GM12878 (cell line): ENCODE data around the gene TM4SF18. TPM values are rescaled to one million over a fixed set of nuclear protein-coding genes. Genes with fewer than 3 reads are reported as not detected.

ENCODE experiments used
- ATAC-seq: fragments of 200-7000 bp; cut with Tn5 transposase; 3 replicates; pipeline ENCODE4 v1.9.1; 2020; ENCODE audit warnings: mild to moderate bottlenecking, moderate library complexity
- BruUV-seq: library from RNA; stranded (reverse); fragments of 400-500 nt; replicated peaks from 2 replicates; lab custom pipeline; 2021; lab: Mats Ljungman, UMichigan
- CTCF ChIA-PET: fragments of 300-600 bp; sonication (Branson Sonifier 250); formaldehyde crosslinking; extraction: SDS; loops from one replicate; lab custom pipeline; 2021; ENCODE audit warnings: inconsistent platforms; lab: Yijun Ruan, JAX
- POLR2A ChIA-PET: fragments of 350-600 bp; formaldehyde crosslinking; extraction: SDS; loops from one replicate; lab custom pipeline; 2021; ENCODE audit warnings: inconsistent platforms; lab: Charles Lee
- RAD21 ChIA-PET: fragments of 300-600 bp; sonication (Branson Sonifier 250); formaldehyde crosslinking; loops from one replicate; lab custom pipeline; 2023; ENCODE audit warnings: antibody characterized with exemption; ENCODE audit not compliant: unreplicated experiment; lab: Charles Lee
- SMC1A ChIA-PET: fragments of 300-600 bp; sonication (Branson Sonifier 250); formaldehyde crosslinking; loops from one replicate; lab custom pipeline; 2023; ENCODE audit not compliant: unreplicated experiment, uncharacterized antibody; lab: Charles Lee
- DNase-seq: peaks from one replicate; pipeline ENCODE4 v3.0.0-alpha.2; 2011; ENCODE audit warnings: low read depth, low spot score
- FAIRE-seq: peaks from 3 replicates; lab custom pipeline; 2011; peaks lifted over from hg19 to GRCh38; lab: Jason Lieb, UNC
- H2AFZ ChIP-seq: 2 replicates; pipeline ENCODE4 v1.6.0; 2011; ENCODE audit warnings: low read depth, low read length, control low read depth; ENCODE audit not compliant: control insufficient read depth
- H3K27ac ChIP-seq: 2 replicates; pipeline ENCODE4 v1.5.1; 2011; ENCODE audit warnings: control low read depth; ENCODE audit not compliant: control insufficient read depth, insufficient read depth
- H3K27me3 ChIP-seq, 2 experiments: replicated peaks in 1 of 2; 2 replicates each; pipeline versions ENCODE4 v1.6.0 to v1.6.1; 2011; ENCODE audit warnings: low read length in 1 of 2; ENCODE audit not compliant: control insufficient read depth in 2 of 2, insufficient read depth in 2 of 2
- H3K36me3 ChIP-seq, 2 experiments: 2 replicates each; pipeline ENCODE4 v1.5.1; 2011; ENCODE audit warnings: low read length in 1 of 2; ENCODE audit not compliant: control insufficient read depth in 2 of 2, insufficient read depth in 2 of 2
- H3K4me1 ChIP-seq: 2 replicates; pipeline ENCODE4 v1.6.1; 2011; ENCODE audit warnings: mild to moderate bottlenecking, low read length, moderate library complexity, mixed read lengths; ENCODE audit not compliant: control insufficient read depth, insufficient read depth
- H3K4me2 ChIP-seq: 2 replicates; pipeline ENCODE4 v1.6.0; 2011; ENCODE audit warnings: control low read depth; ENCODE audit not compliant: control insufficient read depth, insufficient read depth
- H3K4me3 ChIP-seq: fragments of 200-600 bp; sonication (generic); 2 replicates; pipeline ENCODE4 v1.5.1; 2016
- H3K79me2 ChIP-seq: 2 replicates; pipeline ENCODE4 v1.6.0; 2011; ENCODE audit warnings: low read length; ENCODE audit not compliant: control insufficient read depth, insufficient read depth
- H3K9ac ChIP-seq: 2 replicates; pipeline ENCODE4 v1.8.0; 2011; ENCODE audit warnings: low read length, control low read depth, mixed read lengths; ENCODE audit not compliant: control insufficient read depth, insufficient read depth
- H3K9me3 ChIP-seq: replicated peaks from 3 replicates; pipeline ENCODE4 v1.5.1; 2011; ENCODE audit warnings: mild to moderate bottlenecking, low read length; ENCODE audit not compliant: control insufficient read depth, insufficient read depth
- H4K20me1 ChIP-seq: 2 replicates; pipeline ENCODE4 v1.6.0; 2011; ENCODE audit not compliant: control insufficient read depth, insufficient read depth
- ATF7 ChIP-seq: fragments of 450-650 bp; IDR thresholded peaks from 2 replicates; pipeline ENCODE4 v1.6.1; 2016; ENCODE audit warnings: low read depth, mild to moderate bottlenecking
- BACH1 ChIP-seq: fragments of 450-650 bp; IDR thresholded peaks from 2 replicates; pipeline ENCODE4 v1.6.1; 2017; ENCODE audit warnings: mild to moderate bottlenecking, borderline replicate concordance
- BHLHE40 ChIP-seq, 2 experiments: fragments of 450-650 bp in 1 of 2; IDR thresholded peaks; 2 replicates each; pipeline ENCODE4 v1.6.1; 2011 to 2017; ENCODE audit warnings: low read depth in 2 of 2, borderline replicate concordance in 1 of 2, improper control_type of control experiment in 1 of 2, low read length in 1 of 2, mild to moderate bottlenecking in 1 of 2
- BRCA1 ChIP-seq: IDR thresholded peaks from 2 replicates; pipeline ENCODE4 v1.6.1; 2011; ENCODE audit warnings: low read depth, low read length, improper control_type of control experiment
- CREM ChIP-seq: IDR thresholded peaks from 2 replicates; pipeline ENCODE4 v1.6.1; 2014; ENCODE audit warnings: antibody characterized with exemption, low read depth
- DPF2 ChIP-seq: fragments of 450-650 bp; IDR thresholded peaks from 2 replicates; pipeline ENCODE4 v1.6.1; 2017; ENCODE audit warnings: mild to moderate bottlenecking
- EED ChIP-seq: sonication (generic); IDR thresholded peaks from 2 replicates; pipeline ENCODE4 v1.6.1; 2016; ENCODE audit warnings: antibody characterized with exemption, low read depth
- FOS ChIP-seq: IDR thresholded peaks from 3 replicates; pipeline ENCODE4 v1.6.1; 2011; ENCODE audit warnings: borderline replicate concordance; ENCODE audit not compliant: insufficient read length; ENCODE audit errors: extremely low read depth
- JUND ChIP-seq: IDR thresholded peaks from 2 replicates; pipeline ENCODE4 v1.6.1; 2012; ENCODE audit warnings: low read depth, mild to moderate bottlenecking, low read length, improper control_type of control experiment, moderate library complexity
- RCOR1 ChIP-seq: conservative IDR thresholded peaks from 2 replicates; pipeline ENCODE4 v1.6.1; 2012; ENCODE audit warnings: low read depth, low read length, improper control_type of control experiment
- TAF1 ChIP-seq: IDR thresholded peaks from 2 replicates; pipeline ENCODE4 v1.6.1; 2011; ENCODE audit warnings: mild to moderate bottlenecking, low read depth, low read length, borderline replicate concordance
- ZNF207 ChIP-seq: fragments of 450-650 bp; IDR thresholded peaks from 2 replicates; pipeline ENCODE4 v1.6.1; 2014; ENCODE audit warnings: antibody characterized with exemption, mild to moderate bottlenecking, borderline replicate concordance
- WGBS: methylation state at CpG from one replicate; pipeline ENCODE4 v1.1.6; 2016; ENCODE audit warnings: low lambda C conversion rate; ENCODE audit not compliant: insufficient replicate concordance, insufficient coverage; ENCODE audit errors: missing lambda C conversion rate; 5-methylcytosine and 5-hydroxymethylcytosine counted together
- in situ Hi-C: fragments of 300-500 bp; cut with MboI; formaldehyde crosslinking; loops from 9 replicates; pipeline ENCODE4 v1.14.3; 2018; ENCODE audit warnings: mixed read lengths
- intact Hi-C: fragments of 100-400 bp; cut with micrococcal nuclease; formaldehyde crosslinking; loops from one replicate; pipeline ENCODE4 v1.14.2; 2022; ENCODE audit not compliant: unreplicated experiment
- polyA plus RNA-seq, 11 experiments: library from polyadenylated mRNA; depleted of rRNA in 4 of 11; unstranded in 6 of 11; stranded (reverse) in 5 of 11; fragments of >200 nt; fragmentation: Nextera tagmentation in 4 of 11; fragmentation: Illumina TruSeq in 1 of 11; extraction: Ambion mirVana in 4 of 11; extraction: Trizol in 1 of 11; gene quantifications; 1 replicate in 1 of 11; 2 replicates in 10 of 11; pipeline versions ENCODE4 v1.2.1 to v1.2.3, GENCODE V29; 2011 to 2016; ENCODE audit warnings: inconsistent platforms in 2 of 11, missing spikeins in 2 of 11, low read depth in 1 of 11
- total RNA-seq, 4 experiments: library from RNA; depleted of rRNA in 3 of 4; stranded (reverse); fragments of >200 nt in 3 of 4; fragmentation: Illumina TruSeq in 1 of 4; extraction: Trizol in 1 of 4; gene quantifications; 2 replicates each; pipeline versions ENCODE4 v1.2.1 to v1.2.3, GENCODE V29; 2013 to 2021
- TF ChIP-seq, protein P1 (sequence below), 3 experiments: IDR thresholded peaks in 2 of 3; conservative IDR thresholded peaks in 1 of 3; 2 replicates each; pipeline ENCODE4 v1.5.1; 2011; ENCODE audit warnings: low read depth in 3 of 3, low read length in 3 of 3, mild to moderate bottlenecking in 3 of 3, control low read depth in 2 of 3, moderate library complexity in 2 of 3, inconsistent platforms in 1 of 3, mixed read lengths in 1 of 3; ENCODE audit not compliant: control insufficient read depth in 2 of 3, insufficient read depth in 1 of 3; ENCODE audit errors: extremely low read depth in 1 of 3
- TF ChIP-seq, protein P2 (sequence below): fragments of 450-650 bp; IDR thresholded peaks from 2 replicates; pipeline ENCODE4 v1.6.1; 2017; ENCODE audit warnings: mild to moderate bottlenecking, moderate library complexity

Gene TM4SF18
- total and polyA plus RNA-seq, 10 of the 15 experiments (the other 5 are each of a cell fraction or from before 2014, with no cell fraction given): 0.01 TPM; not detected in 9

DNA sequence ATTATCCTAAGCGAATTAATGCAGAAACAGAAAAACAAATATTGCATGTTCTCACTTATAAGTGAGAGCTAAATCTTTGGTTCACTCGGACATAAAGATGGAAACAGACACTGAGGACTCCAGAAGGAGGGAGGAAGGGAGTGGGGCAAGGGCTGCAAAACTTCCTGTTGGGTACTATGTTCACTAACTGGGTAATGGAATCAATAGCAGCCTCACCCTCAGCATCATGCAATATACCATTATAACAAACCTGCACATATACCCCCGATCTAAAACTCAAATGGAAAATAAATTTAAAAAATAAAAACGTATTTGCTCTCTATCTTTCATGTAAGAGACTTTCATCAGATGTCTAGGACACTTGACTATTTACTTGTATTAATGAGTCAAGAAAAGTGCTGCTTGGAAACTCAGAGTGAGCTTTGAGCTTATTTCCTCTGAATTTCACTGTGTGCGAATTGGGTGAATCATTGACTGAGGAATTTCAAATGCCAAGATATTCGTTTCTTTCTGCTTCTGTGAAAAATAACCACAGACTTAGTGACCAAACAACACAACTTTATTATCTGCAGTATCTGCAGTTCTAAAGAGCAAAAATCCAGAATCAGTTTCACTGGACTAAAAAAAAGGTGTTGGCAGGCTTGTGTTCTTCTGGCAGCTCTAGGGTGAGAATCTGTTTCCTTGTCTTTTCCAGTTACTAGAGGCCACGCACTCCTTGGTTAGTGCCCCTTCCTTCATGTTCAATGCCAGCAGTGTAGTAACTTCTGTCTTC lies 18.4 kb downstream of the TM4SF18 start:
- Histone ChIP-seq H3K4me2 (no peak overlapping the region), H3K27ac (no peak overlapping the region), H3K9me3 (no peaks in the 10 kb centered on the region; the same call in 2 of the 3 replicates), H3K79me2 (no peaks in the 10 kb centered on the region), H3K9ac (no peak overlapping the region), H4K20me1 (no peaks in the 10 kb centered on the region), H3K4me3 (no peak overlapping the region), H3K27me3 (no peaks in the 10 kb centered on the region), H3K4me1 (no peaks in the 10 kb centered on the region), H2AFZ (no peak overlapping the region), H3K36me3 (no peaks in the 10 kb centered on the region)
- BruUV-seq: no TSS peak
- WGBS: 12% methylated on average over 7 of the region's 7 CpGs
- SMC1A ChIA-PET: interaction anchor here (1.1 kb wide), 1 partner anchor 9 kb away, joined by 3 read pairs; no protein-coding TSS in a partner anchor
- no peak for FAIRE-seq
- RAD21 ChIA-PET: interaction anchor here (0.7 kb wide), 1 partner anchor 59 kb away, joined by 3 read pairs; no protein-coding TSS in a partner anchor
- ATAC-seq: no peak
- CTCF ChIA-PET: no interaction called here
- DNase-seq: no peak
- POLR2A ChIA-PET: no interaction called here
- intact Hi-C loops: no loop called here
- in situ Hi-C loops: no loop called here
- TF ChIP-seq RCOR1 (no peak), FOS (no peak), BRCA1 (no peak), CREM (no peak), BACH1 (no peak), BHLHE40 (IDR thresholded peaks at IDR 0.05; ENCODE audit: borderline replicate concordance in 1 of 2, low read depth in 2 of 2, low read length in 1 of 2) (no peak), EED (no peak), JUND (no peak), DPF2 (no peak), TAF1 (no peak), ZNF207 (no peak), ATF7 (no peak)
- TF ChIP-seq, protein P1, sequence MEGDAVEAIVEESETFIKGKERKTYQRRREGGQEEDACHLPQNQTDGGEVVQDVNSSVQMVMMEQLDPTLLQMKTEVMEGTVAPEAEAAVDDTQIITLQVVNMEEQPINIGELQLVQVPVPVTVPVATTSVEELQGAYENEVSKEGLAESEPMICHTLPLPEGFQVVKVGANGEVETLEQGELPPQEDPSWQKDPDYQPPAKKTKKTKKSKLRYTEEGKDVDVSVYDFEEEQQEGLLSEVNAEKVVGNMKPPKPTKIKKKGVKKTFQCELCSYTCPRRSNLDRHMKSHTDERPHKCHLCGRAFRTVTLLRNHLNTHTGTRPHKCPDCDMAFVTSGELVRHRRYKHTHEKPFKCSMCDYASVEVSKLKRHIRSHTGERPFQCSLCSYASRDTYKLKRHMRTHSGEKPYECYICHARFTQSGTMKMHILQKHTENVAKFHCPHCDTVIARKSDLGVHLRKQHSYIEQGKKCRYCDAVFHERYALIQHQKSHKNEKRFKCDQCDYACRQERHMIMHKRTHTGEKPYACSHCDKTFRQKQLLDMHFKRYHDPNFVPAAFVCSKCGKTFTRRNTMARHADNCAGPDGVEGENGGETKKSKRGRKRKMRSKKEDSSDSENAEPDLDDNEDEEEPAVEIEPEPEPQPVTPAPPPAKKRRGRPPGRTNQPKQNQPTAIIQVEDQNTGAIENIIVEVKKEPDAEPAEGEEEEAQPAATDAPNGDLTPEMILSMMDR (IDR thresholded peaks at IDR 0.05 in 2 of 3, conservative IDR thresholded peaks at IDR 0.05 in 1 of 3; ENCODE audit: control insufficient read depth in 2 of 3, extremely low read depth in 1 of 3, insufficient read depth in 1 of 3, low read depth in 3 of 3, low read length in 3 of 3): no peak
- TF ChIP-seq, protein P2, sequence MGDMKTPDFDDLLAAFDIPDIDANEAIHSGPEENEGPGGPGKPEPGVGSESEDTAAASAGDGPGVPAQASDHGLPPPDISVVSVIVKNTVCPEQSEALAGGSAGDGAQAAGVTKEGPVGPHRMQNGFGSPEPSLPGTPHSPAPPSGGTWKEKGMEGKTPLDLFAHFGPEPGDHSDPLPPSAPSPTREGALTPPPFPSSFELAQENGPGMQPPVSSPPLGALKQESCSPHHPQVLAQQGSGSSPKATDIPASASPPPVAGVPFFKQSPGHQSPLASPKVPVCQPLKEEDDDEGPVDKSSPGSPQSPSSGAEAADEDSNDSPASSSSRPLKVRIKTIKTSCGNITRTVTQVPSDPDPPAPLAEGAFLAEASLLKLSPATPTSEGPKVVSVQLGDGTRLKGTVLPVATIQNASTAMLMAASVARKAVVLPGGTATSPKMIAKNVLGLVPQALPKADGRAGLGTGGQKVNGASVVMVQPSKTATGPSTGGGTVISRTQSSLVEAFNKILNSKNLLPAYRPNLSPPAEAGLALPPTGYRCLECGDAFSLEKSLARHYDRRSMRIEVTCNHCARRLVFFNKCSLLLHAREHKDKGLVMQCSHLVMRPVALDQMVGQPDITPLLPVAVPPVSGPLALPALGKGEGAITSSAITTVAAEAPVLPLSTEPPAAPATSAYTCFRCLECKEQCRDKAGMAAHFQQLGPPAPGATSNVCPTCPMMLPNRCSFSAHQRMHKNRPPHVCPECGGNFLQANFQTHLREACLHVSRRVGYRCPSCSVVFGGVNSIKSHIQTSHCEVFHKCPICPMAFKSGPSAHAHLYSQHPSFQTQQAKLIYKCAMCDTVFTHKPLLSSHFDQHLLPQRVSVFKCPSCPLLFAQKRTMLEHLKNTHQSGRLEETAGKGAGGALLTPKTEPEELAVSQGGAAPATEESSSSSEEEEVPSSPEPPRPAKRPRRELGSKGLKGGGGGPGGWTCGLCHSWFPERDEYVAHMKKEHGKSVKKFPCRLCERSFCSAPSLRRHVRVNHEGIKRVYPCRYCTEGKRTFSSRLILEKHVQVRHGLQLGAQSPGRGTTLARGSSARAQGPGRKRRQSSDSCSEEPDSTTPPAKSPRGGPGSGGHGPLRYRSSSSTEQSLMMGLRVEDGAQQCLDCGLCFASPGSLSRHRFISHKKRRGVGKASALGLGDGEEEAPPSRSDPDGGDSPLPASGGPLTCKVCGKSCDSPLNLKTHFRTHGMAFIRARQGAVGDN: no peak
